ENCODE data around the gene MOGAT3. TPM values are rescaled to one million over a fixed set of nuclear protein-coding genes. Genes with fewer than 3 reads are reported as not detected.
A peak's percentile ranks its signal among the peaks of the same experiment; 100 is the strongest.

The MOGAT3 gene
- total RNA-seq, 1 experiment from 2014 or later: 0.81 TPM

DNA sequence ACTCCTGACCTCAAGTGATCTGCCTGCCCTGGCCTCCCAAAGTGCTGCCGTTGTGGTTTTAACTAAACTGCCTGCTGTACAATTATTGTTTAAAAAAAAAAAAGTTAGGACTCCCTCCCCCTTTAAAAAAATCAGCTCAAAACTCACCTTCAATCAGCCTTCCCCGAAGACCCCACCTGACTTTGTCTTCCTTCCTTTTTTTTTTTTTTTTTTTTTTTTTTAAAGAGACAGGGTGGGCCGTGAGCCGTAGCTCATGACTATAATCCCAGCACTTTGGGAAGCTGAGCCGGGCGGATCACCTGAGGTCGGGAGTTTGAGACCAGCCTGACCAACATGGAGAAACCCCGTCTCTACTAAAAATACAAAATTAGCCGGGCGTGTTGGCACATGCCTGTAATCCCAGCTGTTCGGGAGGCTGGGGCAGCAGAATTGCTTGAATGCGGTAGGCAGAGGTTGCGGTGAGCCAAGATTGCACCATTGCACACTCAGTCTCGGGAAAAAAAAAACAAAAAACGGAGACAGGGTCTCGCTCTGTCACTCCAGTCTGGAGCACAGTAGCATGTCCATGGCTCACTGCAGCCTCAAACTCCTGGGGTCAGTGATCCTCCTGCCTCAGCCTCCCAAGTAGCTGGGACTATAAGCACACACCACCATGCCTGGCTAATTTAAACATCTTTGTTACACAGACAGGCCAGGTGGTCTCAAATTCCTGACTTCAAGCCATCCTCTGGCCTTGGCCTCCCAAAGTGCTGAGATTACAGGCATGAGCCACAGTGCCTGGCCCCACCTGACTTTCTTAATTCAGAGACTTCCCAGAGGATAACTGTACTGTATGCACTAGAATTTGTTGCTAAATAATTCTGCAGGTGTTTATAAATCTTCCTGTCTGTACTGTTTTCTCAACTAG, 40.9 kb upstream of the MOGAT3 start:
- DNase-seq (ENCODE audit: low spot score): no peak
- no peak overlapping the region; the same call in 1 of the 2 replicates for H3K4me3 Mint-ChIP-seq
- POLR2A ChIA-PET: interaction anchor here (0.6 to 0.7 kb wide), 2 partner anchors 62 to 435 kb away, joined by 3 to 7 read pairs; no protein-coding TSS in a partner anchor
- H3K27me3 Mint-ChIP-seq (ENCODE audit: low read depth): no peaks in the 10 kb centered on the region
- peaks cover 10% of the 10 kb centered on the region; the same call in 1 of the 2 replicates for H3K36me3 Mint-ChIP-seq
- ATAC-seq: no peak
- 0 out of 2 replicates have a peak overlapping the region, but pooled peaks have one; percentile 15 for H3K27ac Mint-ChIP-seq
- no peaks in the 10 kb centered on the region for H3K9me3 Mint-ChIP-seq
- TF ChIP-seq, protein P1, sequence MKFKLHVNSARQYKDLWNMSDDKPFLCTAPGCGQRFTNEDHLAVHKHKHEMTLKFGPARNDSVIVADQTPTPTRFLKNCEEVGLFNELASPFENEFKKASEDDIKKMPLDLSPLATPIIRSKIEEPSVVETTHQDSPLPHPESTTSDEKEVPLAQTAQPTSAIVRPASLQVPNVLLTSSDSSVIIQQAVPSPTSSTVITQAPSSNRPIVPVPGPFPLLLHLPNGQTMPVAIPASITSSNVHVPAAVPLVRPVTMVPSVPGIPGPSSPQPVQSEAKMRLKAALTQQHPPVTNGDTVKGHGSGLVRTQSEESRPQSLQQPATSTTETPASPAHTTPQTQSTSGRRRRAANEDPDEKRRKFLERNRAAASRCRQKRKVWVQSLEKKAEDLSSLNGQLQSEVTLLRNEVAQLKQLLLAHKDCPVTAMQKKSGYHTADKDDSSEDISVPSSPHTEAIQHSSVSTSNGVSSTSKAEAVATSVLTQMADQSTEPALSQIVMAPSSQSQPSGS (CRISPR knock-in tag; IDR thresholded peaks at IDR 0.05; ENCODE audit: borderline replicate concordance, low read depth): no peak
- no peak for TF ChIP-seq IRF2 (CRISPR knock-in tag; IDR thresholded peaks at IDR 0.05; ENCODE audit: borderline replicate concordance, low read depth)
- TF ChIP-seq, protein P2, sequence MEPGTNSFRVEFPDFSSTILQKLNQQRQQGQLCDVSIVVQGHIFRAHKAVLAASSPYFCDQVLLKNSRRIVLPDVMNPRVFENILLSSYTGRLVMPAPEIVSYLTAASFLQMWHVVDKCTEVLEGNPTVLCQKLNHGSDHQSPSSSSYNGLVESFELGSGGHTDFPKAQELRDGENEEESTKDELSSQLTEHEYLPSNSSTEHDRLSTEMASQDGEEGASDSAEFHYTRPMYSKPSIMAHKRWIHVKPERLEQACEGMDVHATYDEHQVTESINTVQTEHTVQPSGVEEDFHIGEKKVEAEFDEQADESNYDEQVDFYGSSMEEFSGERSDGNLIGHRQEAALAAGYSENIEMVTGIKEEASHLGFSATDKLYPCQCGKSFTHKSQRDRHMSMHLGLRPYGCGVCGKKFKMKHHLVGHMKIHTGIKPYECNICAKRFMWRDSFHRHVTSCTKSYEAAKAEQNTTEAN (CRISPR knock-in tag; IDR thresholded peaks at IDR 0.05): no peak
- TF ChIP-seq TP53 (CRISPR knock-in tag; IDR thresholded peaks at IDR 0.05): no peak
- CTCF ChIA-PET: interaction anchor here (1.5 kb wide), 1 partner anchor 24 kb away, joined by 5 read pairs; the partner anchor contains the start of genes PLOD3 and ZNHIT1
- peaks cover 31% of the 10 kb centered on the region for H3K4me1 Mint-ChIP-seq

DNA sequence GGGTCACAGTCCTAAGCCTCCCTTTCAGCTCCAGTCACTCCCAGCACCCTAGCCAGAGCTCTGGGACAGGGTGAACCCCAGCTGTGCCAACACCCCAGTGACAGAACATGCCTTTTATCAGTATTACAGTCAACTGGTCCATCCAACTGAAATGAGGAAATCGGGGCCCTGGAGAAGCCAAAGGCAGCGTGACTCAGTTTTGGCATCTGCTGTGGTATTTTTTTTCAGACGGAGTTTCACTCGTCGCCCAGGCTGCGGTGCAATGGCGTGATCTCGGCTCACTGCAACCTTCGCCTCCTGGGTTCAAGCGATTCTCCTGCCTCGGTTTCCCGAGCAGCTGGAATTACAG, 40.2 kb upstream of the MOGAT3 start:
- no peak for TF ChIP-seq ZNF219 (CRISPR knock-in tag; IDR thresholded peaks at IDR 0.05; ENCODE audit: borderline replicate concordance)
- TF ChIP-seq ETV6 (CRISPR knock-in tag; IDR thresholded peaks at IDR 0.05): no peak
- TF ChIP-seq, protein P3, sequence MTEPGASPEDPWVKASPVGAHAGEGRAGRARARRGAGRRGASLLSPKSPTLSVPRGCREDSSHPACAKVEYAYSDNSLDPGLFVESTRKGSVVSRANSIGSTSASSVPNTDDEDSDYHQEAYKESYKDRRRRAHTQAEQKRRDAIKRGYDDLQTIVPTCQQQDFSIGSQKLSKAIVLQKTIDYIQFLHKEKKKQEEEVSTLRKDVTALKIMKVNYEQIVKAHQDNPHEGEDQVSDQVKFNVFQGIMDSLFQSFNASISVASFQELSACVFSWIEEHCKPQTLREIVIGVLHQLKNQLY (CRISPR knock-in tag; IDR thresholded peaks at IDR 0.05): no peak
- no peak for TF ChIP-seq NR2C2 (CRISPR knock-in tag; IDR thresholded peaks at IDR 0.05)
- no peak for TF ChIP-seq NR1H2 (CRISPR knock-in tag; IDR thresholded peaks at IDR 0.05)
- TF ChIP-seq, protein P2 (CRISPR knock-in tag; IDR thresholded peaks at IDR 0.05): no peak
- TF ChIP-seq GRHL2 (CRISPR knock-in tag; IDR thresholded peaks at IDR 0.05; ENCODE audit: insufficient replicate concordance, severe bottlenecking): no peak
- TF ChIP-seq SMAD4 (CRISPR knock-in tag; IDR thresholded peaks at IDR 0.05): no peak
- no peak for TF ChIP-seq CBFB (CRISPR knock-in tag; IDR thresholded peaks at IDR 0.05; ENCODE audit: low read depth)
- no peak for TF ChIP-seq TCF7 (CRISPR knock-in tag; IDR thresholded peaks at IDR 0.05; ENCODE audit: low read depth)
- ATAC-seq (no peak), DNase-seq (ENCODE audit: low spot score) (no peak)
- Mint-ChIP-seq H3K36me3 (peaks cover 10% of the 10 kb centered on the region; the same call in 1 of the 2 replicates), H3K27ac (peak overlapping the region; percentile 84), H3K4me1 (peaks cover 30% of the 10 kb centered on the region), H3K27me3 (ENCODE audit: low read depth) (no peaks in the 10 kb centered on the region), H3K9me3 (no peaks in the 10 kb centered on the region), H3K4me3 (no peak overlapping the region)
- POLR2A ChIA-PET: no interaction called here
- CTCF ChIA-PET: interaction anchor here (1.5 kb wide), 1 partner anchor 23 kb away, joined by 5 read pairs; the partner anchor contains the start of genes PLOD3 and ZNHIT1

DNA sequence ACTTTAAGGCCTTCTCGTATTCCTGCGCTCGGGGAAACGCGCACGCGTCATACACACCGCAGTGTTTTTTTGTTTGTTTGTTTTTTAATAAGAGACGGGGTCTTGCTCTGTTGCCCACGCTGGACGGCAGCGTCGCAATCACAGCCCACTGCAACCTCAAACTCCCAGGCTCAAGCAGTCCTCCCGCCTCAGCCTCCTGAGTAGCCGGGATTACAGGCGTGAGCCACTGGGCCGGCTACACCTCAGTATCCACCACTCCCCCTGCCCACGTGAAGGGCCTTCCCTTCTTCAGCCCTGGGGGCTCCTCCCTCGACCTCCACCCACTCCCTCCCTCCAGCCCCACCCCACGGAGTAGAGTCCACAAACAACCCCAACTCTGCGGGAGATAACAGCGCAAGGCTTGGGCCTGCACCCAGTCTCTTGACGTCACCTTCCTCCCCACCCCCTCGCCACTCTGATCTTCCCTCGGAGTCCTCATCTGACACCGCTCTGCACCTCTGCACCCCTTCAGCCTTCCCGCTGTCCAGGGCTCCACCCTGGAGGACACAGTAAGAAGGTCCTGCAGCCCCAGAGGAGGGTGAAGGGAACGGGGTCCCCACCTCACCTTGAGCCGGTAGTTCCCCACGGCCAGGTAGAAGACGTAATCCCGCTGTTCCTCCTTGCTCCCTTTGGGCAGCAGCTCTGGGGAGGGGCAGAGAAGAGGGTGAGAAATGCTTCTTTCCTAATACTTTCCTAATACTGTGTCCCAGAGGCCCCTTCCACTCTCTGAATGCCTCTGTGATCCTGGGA, 39.6 kb upstream of the MOGAT3 start:
- Mint-ChIP-seq H3K4me3 (no peak overlapping the region), H3K36me3 (peaks cover 4% of the 10 kb centered on the region; the same call in 1 of the 2 replicates), H3K27ac (peak overlapping the region; percentile 84), H3K9me3 (no peaks in the 10 kb centered on the region), H3K4me1 (peaks cover 25% of the 10 kb centered on the region), H3K27me3 (ENCODE audit: low read depth) (no peaks in the 10 kb centered on the region)
- POLR2A ChIA-PET: no interaction called here
- ATAC-seq (no peak), DNase-seq (ENCODE audit: low spot score) (no peak)
- no peak for TF ChIP-seq ZNF317 (CRISPR knock-in tag; IDR thresholded peaks at IDR 0.05; ENCODE audit: borderline replicate concordance, low read depth)
- peak; percentile 36; the same call in 1 of the 2 replicates for TF ChIP-seq ZNF121 (CRISPR knock-in tag; IDR thresholded peaks at IDR 0.05)
- CTCF ChIA-PET: interaction anchor here (1.5 kb wide), 1 partner anchor 23 kb away, joined by 5 read pairs; the partner anchor contains the start of genes PLOD3 and ZNHIT1
